Keratinocyte (primary cell): ENCODE results near the gene ISM2.

Experiments used
- EZH2 ChIP-seq: IDR thresholded peaks from one replicate; pipeline ENCODE4 v1.6.1; 2012; ENCODE audit warnings: inconsistent platforms, mild to moderate bottlenecking, low read length, moderate library complexity
- TF ChIP-seq, protein P1 (sequence below), 3 experiments: IDR thresholded peaks in 1 of 3; conservative IDR thresholded peaks in 1 of 3; optimal IDR thresholded peaks in 1 of 3; 2 replicates in 2 of 3; 3 replicates in 1 of 3; pipeline versions ENCODE3 to v1.5.1; 2011; ENCODE audit warnings: low read length in 3 of 3, mild to moderate bottlenecking in 3 of 3, moderate library complexity in 2 of 3, control low read depth in 1 of 3, inconsistent platforms in 1 of 3; ENCODE audit not compliant: insufficient read depth in 2 of 3; ENCODE audit errors: extremely low read depth in 1 of 3

DNA sequence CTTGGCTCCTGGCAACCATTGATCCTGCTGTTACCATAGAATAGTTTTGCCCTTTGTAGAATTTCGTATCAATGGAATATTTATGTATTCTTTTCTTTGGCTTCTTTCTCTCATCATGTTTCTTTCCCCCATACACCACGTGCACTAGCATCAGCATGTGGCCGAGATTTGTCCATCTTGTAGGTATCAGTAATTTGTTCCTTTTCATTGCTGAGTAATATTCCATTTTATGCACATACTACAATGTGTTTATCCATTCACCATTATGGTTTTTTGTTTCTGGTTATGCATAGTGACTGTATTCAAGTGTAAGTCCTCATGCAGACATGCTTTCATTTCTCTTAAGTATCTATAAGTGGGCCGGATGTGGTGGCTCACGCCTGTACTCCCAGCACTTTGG lies 4.5 kb upstream of the ISM2 start:
- TF ChIP-seq, protein P1, sequence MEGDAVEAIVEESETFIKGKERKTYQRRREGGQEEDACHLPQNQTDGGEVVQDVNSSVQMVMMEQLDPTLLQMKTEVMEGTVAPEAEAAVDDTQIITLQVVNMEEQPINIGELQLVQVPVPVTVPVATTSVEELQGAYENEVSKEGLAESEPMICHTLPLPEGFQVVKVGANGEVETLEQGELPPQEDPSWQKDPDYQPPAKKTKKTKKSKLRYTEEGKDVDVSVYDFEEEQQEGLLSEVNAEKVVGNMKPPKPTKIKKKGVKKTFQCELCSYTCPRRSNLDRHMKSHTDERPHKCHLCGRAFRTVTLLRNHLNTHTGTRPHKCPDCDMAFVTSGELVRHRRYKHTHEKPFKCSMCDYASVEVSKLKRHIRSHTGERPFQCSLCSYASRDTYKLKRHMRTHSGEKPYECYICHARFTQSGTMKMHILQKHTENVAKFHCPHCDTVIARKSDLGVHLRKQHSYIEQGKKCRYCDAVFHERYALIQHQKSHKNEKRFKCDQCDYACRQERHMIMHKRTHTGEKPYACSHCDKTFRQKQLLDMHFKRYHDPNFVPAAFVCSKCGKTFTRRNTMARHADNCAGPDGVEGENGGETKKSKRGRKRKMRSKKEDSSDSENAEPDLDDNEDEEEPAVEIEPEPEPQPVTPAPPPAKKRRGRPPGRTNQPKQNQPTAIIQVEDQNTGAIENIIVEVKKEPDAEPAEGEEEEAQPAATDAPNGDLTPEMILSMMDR (optimal IDR thresholded peaks at IDR 0.05 in 1 of 3, IDR thresholded peaks at IDR 0.05 in 1 of 3, conservative IDR thresholded peaks at IDR 0.05 in 1 of 3; ENCODE audit: extremely low read depth in 1 of 3, insufficient read depth in 2 of 3, low read length in 3 of 3) = no peak
- TF ChIP-seq EZH2 = no peak
